Endothelial cell of umbilical vein (primary cell): ENCODE measurements around the gene AUH. TPM values are rescaled to one million over a fixed set of nuclear protein-coding genes. Genes with fewer than 3 reads are reported as not detected.

Source experiments
- BruUV-seq: library from RNA; stranded (reverse); fragments of 400-500 nt; replicated peaks from 2 replicates; lab custom pipeline; 2021; lab: Mats Ljungman, UMichigan
- CTCF ChIA-PET: fragments of 300-600, 350-600 bp; sonication (Branson Sonifier 250); formaldehyde crosslinking; loops from one replicate; lab custom pipeline; 2021; ENCODE audit warnings: antibody characterized with exemption, inconsistent platforms; lab: Charles Lee
- POLR2A ChIA-PET: fragments of 300-600, 350-600 bp; sonication (Branson Sonifier 250); formaldehyde crosslinking; loops from one replicate; lab custom pipeline; 2021; ENCODE audit warnings: antibody characterized with exemption, inconsistent platforms; lab: Charles Lee
- DNase-seq: peaks from one replicate; pipeline ENCODE4 v3.0.0-alpha.2; 2011; ENCODE audit warnings: low read depth, low spot score
- FAIRE-seq: peaks from 2 replicates; lab custom pipeline; 2011; peaks lifted over from hg19 to GRCh38; lab: Jason Lieb, UNC
- H2AFZ ChIP-seq: 2 replicates; pipeline ENCODE4 v1.6.0; 2012; ENCODE audit warnings: low read depth, low read length, control low read depth, inconsistent platforms
- H3K27ac ChIP-seq: 2 replicates; pipeline ENCODE4 v1.5.1; 2011; ENCODE audit warnings: low read depth, mild to moderate bottlenecking, control low read depth, low read length, moderate library complexity; ENCODE audit not compliant: insufficient read depth
- H3K27me3 ChIP-seq, 2 experiments: 2 replicates each; pipeline versions ENCODE4 v1.6.0 to v1.6.1; 2011; ENCODE audit warnings: low read length in 2 of 2, mixed read lengths in 1 of 2; ENCODE audit not compliant: control insufficient read depth in 2 of 2, insufficient read depth in 2 of 2
- H3K36me3 ChIP-seq, 2 experiments: 2 replicates in 1 of 2; 3 replicates in 1 of 2; pipeline ENCODE4 v1.5.1; 2011; ENCODE audit warnings: low read length in 2 of 2, mild to moderate bottlenecking in 1 of 2, moderate library complexity in 1 of 2; ENCODE audit not compliant: control insufficient read depth in 2 of 2, insufficient read depth in 2 of 2; ENCODE audit errors: extremely low read depth in 1 of 2
- H3K4me1 ChIP-seq: 3 replicates; pipeline ENCODE4 v1.5.1; 2011; ENCODE audit warnings: mild to moderate bottlenecking, low read length; ENCODE audit not compliant: control insufficient read depth, insufficient read depth; ENCODE audit errors: extremely low read depth
- H3K4me2 ChIP-seq: 2 replicates; pipeline ENCODE4 v1.6.1; 2011; ENCODE audit warnings: low read length, control low read depth, mixed read lengths; ENCODE audit not compliant: insufficient read depth
- H3K4me3 ChIP-seq, 3 experiments: fragments of 200-600 bp in 1 of 3; sonication (generic), shearing (Covaris generic) in 1 of 3; replicated peaks in 1 of 3; 2 replicates each; pipeline ENCODE4 v1.5.1; 2011 to 2016; ENCODE audit warnings: control low read depth in 3 of 3, low read length in 3 of 3, mild to moderate bottlenecking in 2 of 3, inconsistent platforms in 1 of 3, low read depth in 1 of 3, moderate library complexity in 1 of 3; ENCODE audit not compliant: insufficient read depth in 1 of 3
- H3K79me2 ChIP-seq: 2 replicates; pipeline ENCODE4 v1.6.0; 2012; ENCODE audit warnings: low read length, inconsistent platforms; ENCODE audit not compliant: control insufficient read depth, insufficient read depth
- H3K9ac ChIP-seq: replicated peaks from 2 replicates; pipeline ENCODE3; 2011; ENCODE audit warnings: low read length, control low read depth; ENCODE audit not compliant: insufficient read depth; ENCODE audit errors: extremely low read depth
- H3K9me1 ChIP-seq: replicated peaks from 3 replicates; pipeline ENCODE4 v1.6.0; 2011; ENCODE audit warnings: mild to moderate bottlenecking, low read length; ENCODE audit not compliant: control insufficient read depth, insufficient read depth; ENCODE audit errors: extremely low read depth
- H3K9me3 ChIP-seq: replicated peaks from 2 replicates; pipeline ENCODE4 v1.5.1; 2012; ENCODE audit warnings: low read length, inconsistent platforms; ENCODE audit not compliant: control insufficient read depth, insufficient read depth
- H4K20me1 ChIP-seq: replicated peaks from 2 replicates; pipeline ENCODE3; 2011; ENCODE audit warnings: mild to moderate bottlenecking, low read length; ENCODE audit not compliant: control insufficient read depth, insufficient read depth; ENCODE audit errors: extremely low read depth
- CTCF ChIP-seq, 2 donors: IDR thresholded peaks; 1 replicate in 1 of 2; 2 replicates in 1 of 2; pipeline ENCODE4 v1.5.1; 2011; ENCODE audit warnings: low read length in 2 of 2, mild to moderate bottlenecking in 2 of 2, moderate library complexity in 2 of 2, control low read depth in 1 of 2, inconsistent platforms in 1 of 2, low read depth in 1 of 2; ENCODE audit not compliant: insufficient read depth in 1 of 2; ENCODE audit errors: extremely low read depth in 1 of 2
- EZH2 ChIP-seq: IDR thresholded peaks from 2 replicates; pipeline ENCODE4 v1.6.1; 2012; ENCODE audit warnings: borderline replicate concordance, low read depth, mild to moderate bottlenecking, moderate library complexity, low read length, inconsistent platforms; ENCODE audit not compliant: severe bottlenecking
- FOS ChIP-seq: IDR thresholded peaks from 2 replicates; pipeline ENCODE4 v1.6.1; 2011; ENCODE audit warnings: mild to moderate bottlenecking, low read length, moderate library complexity, borderline replicate concordance; ENCODE audit not compliant: insufficient read depth
- GATA2 ChIP-seq: IDR thresholded peaks from 2 replicates; pipeline ENCODE4 v1.7.0; 2011; ENCODE audit warnings: low read depth, mild to moderate bottlenecking, moderate library complexity, mixed read lengths, low read length; ENCODE audit not compliant: insufficient read length, insufficient read depth
- JUN ChIP-seq: IDR thresholded peaks from 2 replicates; pipeline ENCODE4 v1.6.1; 2011; ENCODE audit warnings: borderline replicate concordance, low read depth; ENCODE audit not compliant: insufficient read length, insufficient read depth
- MAX ChIP-seq: IDR thresholded peaks from 2 replicates; pipeline ENCODE4 v1.6.1; 2011; ENCODE audit not compliant: insufficient read depth, insufficient read length
- MYC ChIP-seq: IDR thresholded peaks from one replicate; pipeline ENCODE4 v1.6.1; 2011; ENCODE audit warnings: mild to moderate bottlenecking, low read depth, low read length
- POLR2A ChIP-seq: IDR thresholded peaks from 2 replicates; pipeline ENCODE4 v1.6.1; 2012; ENCODE audit warnings: low read depth, mild to moderate bottlenecking, control low read depth, low read length
- POLR2AphosphoS5 ChIP-seq: IDR thresholded peaks from 2 replicates; pipeline ENCODE4 v1.6.1; 2012; ENCODE audit warnings: low read depth, mild to moderate bottlenecking, control low read depth, low read length, moderate library complexity; ENCODE audit not compliant: insufficient read depth
- dilution Hi-C: fragments of 300-500 bp; cut with MboI; formaldehyde crosslinking; loops from one replicate; pipeline ENCODE4 v1.15.0; 2019; ENCODE audit warnings: low sequenced_read_pairs; ENCODE audit not compliant: extremely low pct_ligation_motif_present
- intact Hi-C: fragments of 100-400 bp; cut with micrococcal nuclease; formaldehyde crosslinking; loops from one replicate; pipeline ENCODE4 v1.10.0; 2022
- polyA plus RNA-seq, 4 experiments: library from polyadenylated mRNA; depleted of rRNA in 3 of 4; stranded (reverse) in 3 of 4; unstranded in 1 of 4; fragments of >200 nt; gene quantifications; 2 replicates each; pipeline versions ENCODE4 v1.2.1 to v1.2.3, GENCODE V29; 2011 to 2012; ENCODE audit warnings: missing spikeins in 1 of 4
- total RNA-seq: library from RNA; stranded (reverse); gene quantifications from 2 replicates; pipeline ENCODE4 v1.2.3, GENCODE V29; 2021

AUH gene
- total and polyA plus RNA-seq, 2 donors (not counting 3 experiments of a cell fraction or from before 2014, with no cell fraction given), result 2.3 to 9.2 TPM

- H3K79me2 ChIP-seq, result no peaks in the 10 kb centered on the region
Observed at GRCh38 chr9:91276513-91276912, 85.2 kb downstream of the AUH start.

More at GRCh38 chr9:91276513-91276912, 85.2 kb downstream of the AUH start:
- Histone ChIP-seq H2AFZ (no peak overlapping the region), H3K4me1 (no peaks in the 10 kb centered on the region), H3K36me3 (no peaks in the 10 kb centered on the region), H3K4me3 (no peak overlapping the region), H3K9me3 (no peaks in the 10 kb centered on the region), H3K9me1 (no peaks in the 10 kb centered on the region), H3K27ac (no peak overlapping the region), H4K20me1 (no peaks in the 10 kb centered on the region), H3K9ac (no peak overlapping the region), H3K27me3 (no peaks in the 10 kb centered on the region), H3K4me2 (no peak overlapping the region)
- TF ChIP-seq POLR2AphosphoS5, result no peak
- no peak for TF ChIP-seq MYC
- no peak for TF ChIP-seq GATA2
- no peak for TF ChIP-seq POLR2A
- no peak for TF ChIP-seq EZH2
- TF ChIP-seq CTCF (IDR thresholded peaks at IDR 0.05; ENCODE audit: extremely low read depth in 1 of 2, insufficient read depth in 1 of 2, low read depth in 1 of 2, low read length in 2 of 2), result no peak
- no peak for TF ChIP-seq JUN
- no peak for TF ChIP-seq MAX
- TF ChIP-seq FOS, result no peak
- DNase-seq (peak; percentile 12), FAIRE-seq (no peak)
- intact Hi-C loops (no loop called here), dilution Hi-C loops (no loop called here)
- BruUV-seq, result no TSS peak
- CTCF ChIA-PET, result interaction anchor here (1.0 kb wide), 1 partner anchor 9 kb away, joined by 3 read pairs; no protein-coding TSS in a partner anchor
- POLR2A ChIA-PET, result no interaction called here
